GM08714 (cell line): ENCODE results near the gene PRXL2A.

Experiments used
- H3K4me3 ChIP-seq: fragments of 200-500 bp; sonication (Bioruptor generic); 2 replicates; pipeline ENCODE4 v1.5.1; 2014; ENCODE audit warnings: mild to moderate bottlenecking, low read length, inconsistent platforms
- ZNF274 ChIP-seq: IDR thresholded peaks from 2 replicates; pipeline ENCODE4 v1.6.1; 2012; ENCODE audit warnings: mild to moderate bottlenecking, low read depth, low read length

PRXL2A gene

GRCh38 chr10:80400136-80400804 lies 8.1 kb upstream of the PRXL2A start:
- no peak overlapping the region for H3K4me3 ChIP-seq
- TF ChIP-seq ZNF274: no peak

- no peak overlapping the region for H3K4me3 ChIP-seq
- no peak for TF ChIP-seq ZNF274
These were observed 3.3 kb upstream of the PRXL2A start for GRCh38 chr10:80405035-80405434.

GRCh38 chr10:80405626-80406025 lies 2.7 kb upstream of the PRXL2A start:
- H3K4me3 ChIP-seq: no peak overlapping the region
- no peak for TF ChIP-seq ZNF274

GRCh38 chr10:80406204-80406603 lies 2.1 kb upstream of the PRXL2A start:
- TF ChIP-seq ZNF274: no peak
- no peak overlapping the region for H3K4me3 ChIP-seq

- peak overlapping the region; percentile 75; the same call in 1 of the 2 replicates for H3K4me3 ChIP-seq
These were observed 524 bp upstream of the PRXL2A start for GRCh38 chr10:80407812-80408241.

GRCh38 chr10:80409121-80409520 lies 770 bp downstream of the PRXL2A start:
- no peak for TF ChIP-seq ZNF274
- H3K4me3 ChIP-seq: peak overlapping the region; percentile 75

More at GRCh38 chr10:80407812-80408241, 524 bp upstream of the PRXL2A start:
- no peak for TF ChIP-seq ZNF274

- no peak for TF ChIP-seq ZNF274
- H3K4me3 ChIP-seq: no peak overlapping the region
These were observed 1.8 kb downstream of the PRXL2A start for GRCh38 chr10:80410122-80410521.

GRCh38 chr10:80410578-80411145 lies 2.3 kb downstream of the PRXL2A start:
- no peak for TF ChIP-seq ZNF274
- H3K4me3 ChIP-seq: no peak overlapping the region

- TF ChIP-seq ZNF274: no peak
- no peak overlapping the region for H3K4me3 ChIP-seq
These were observed 2.9 kb downstream of the PRXL2A start for GRCh38 chr10:80411267-80411668.

- TF ChIP-seq ZNF274: no peak
- no peak overlapping the region for H3K4me3 ChIP-seq
These were observed 3.4 kb downstream of the PRXL2A start for GRCh38 chr10:80411681-80412220.

- no peak for TF ChIP-seq ZNF274
These were observed 4.1 kb downstream of the PRXL2A start for GRCh38 chr10:80412486-80412885.

GRCh38 chr10:80413271-80413996 lies 5.1 kb downstream of the PRXL2A start:
- H3K4me3 ChIP-seq: no peak overlapping the region
- no peak for TF ChIP-seq ZNF274

More at GRCh38 chr10:80412486-80412885, 4.1 kb downstream of the PRXL2A start:
- H3K4me3 ChIP-seq: no peak overlapping the region

GRCh38 chr10:80414142-80414895 lies 6.0 kb downstream of the PRXL2A start:
- H3K4me3 ChIP-seq: no peak overlapping the region
- TF ChIP-seq ZNF274: no peak
